Measurements from ENCODE around the gene ZNF438.

DNA sequence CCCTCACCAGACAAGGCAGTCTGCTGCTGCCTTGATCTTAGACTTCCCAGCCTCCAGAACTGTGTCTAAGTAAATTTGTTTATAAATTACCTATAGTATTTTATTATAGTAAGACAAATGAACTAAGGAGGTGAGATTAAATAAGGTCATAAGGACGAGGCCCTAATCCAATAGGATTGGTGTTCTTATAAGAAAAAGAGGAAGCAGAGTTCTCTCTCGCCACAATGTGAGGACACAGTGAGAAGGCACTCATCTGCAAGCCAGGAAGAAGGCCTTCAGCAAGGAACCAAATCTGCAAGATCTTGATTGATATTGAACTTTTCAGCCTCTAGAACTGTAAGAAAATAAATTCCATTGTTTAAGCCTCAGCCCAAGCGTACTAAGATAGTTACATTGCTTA is 6.1 kb upstream of the ZNF438 start:
- TF ChIP-seq, protein P1, sequence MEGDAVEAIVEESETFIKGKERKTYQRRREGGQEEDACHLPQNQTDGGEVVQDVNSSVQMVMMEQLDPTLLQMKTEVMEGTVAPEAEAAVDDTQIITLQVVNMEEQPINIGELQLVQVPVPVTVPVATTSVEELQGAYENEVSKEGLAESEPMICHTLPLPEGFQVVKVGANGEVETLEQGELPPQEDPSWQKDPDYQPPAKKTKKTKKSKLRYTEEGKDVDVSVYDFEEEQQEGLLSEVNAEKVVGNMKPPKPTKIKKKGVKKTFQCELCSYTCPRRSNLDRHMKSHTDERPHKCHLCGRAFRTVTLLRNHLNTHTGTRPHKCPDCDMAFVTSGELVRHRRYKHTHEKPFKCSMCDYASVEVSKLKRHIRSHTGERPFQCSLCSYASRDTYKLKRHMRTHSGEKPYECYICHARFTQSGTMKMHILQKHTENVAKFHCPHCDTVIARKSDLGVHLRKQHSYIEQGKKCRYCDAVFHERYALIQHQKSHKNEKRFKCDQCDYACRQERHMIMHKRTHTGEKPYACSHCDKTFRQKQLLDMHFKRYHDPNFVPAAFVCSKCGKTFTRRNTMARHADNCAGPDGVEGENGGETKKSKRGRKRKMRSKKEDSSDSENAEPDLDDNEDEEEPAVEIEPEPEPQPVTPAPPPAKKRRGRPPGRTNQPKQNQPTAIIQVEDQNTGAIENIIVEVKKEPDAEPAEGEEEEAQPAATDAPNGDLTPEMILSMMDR (IDR thresholded peaks at IDR 0.05; ENCODE audit: insufficient read depth, low read length): no peak
- TF ChIP-seq POLR2AphosphoS5 (IDR thresholded peaks at IDR 0.05; ENCODE audit: low read depth): no peak
- no peak for TF ChIP-seq GABPA (IDR thresholded peaks at IDR 0.05; ENCODE audit: low read depth)
